Measurements from ENCODE around the gene JAML. TPM values are rescaled to one million over a fixed set of nuclear protein-coding genes. Genes with fewer than 3 reads are reported as not detected.

JAML gene
- total and polyA plus RNA-seq, 2 of the 8 experiments (the other 6 are each of a cell fraction or from before 2014, with no cell fraction given) = 0.12 to 0.58 TPM

DNA sequence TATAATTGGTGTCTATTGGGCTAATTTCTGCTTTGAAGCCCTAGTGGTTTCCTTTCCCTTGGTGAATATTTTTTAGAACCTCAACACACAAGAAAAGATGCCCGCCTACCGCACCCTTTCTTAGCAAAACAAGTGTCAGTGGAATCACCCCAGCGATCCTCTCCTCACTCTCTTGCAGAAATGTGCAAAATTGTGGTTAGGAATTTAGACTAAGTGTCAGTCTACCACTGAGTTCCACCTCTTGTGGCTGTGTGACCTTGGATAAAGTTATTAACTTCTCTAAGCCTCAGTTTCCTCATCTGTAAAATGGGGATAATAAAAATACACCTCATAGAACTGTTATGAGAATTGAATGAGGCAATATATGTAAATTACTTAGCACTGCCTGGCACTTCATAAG is 5.3 kb upstream of the JAML start (continued):
- no peak for TF ChIP-seq TCF12 (IDR thresholded peaks at IDR 0.05; ENCODE audit: low read depth, low read length)

Measured in H1 (cell line).